Vein endothelial cell (primary cell): ENCODE measurements around the gene SLC16A9. TPM values are rescaled to one million over a fixed set of nuclear protein-coding genes. Genes with fewer than 3 reads are reported as not detected.

Experiments used
- total RNA-seq: library from RNA; depleted of rRNA; stranded (reverse); fragments of >200 nt; gene quantifications from 2 replicates; pipeline ENCODE4 v1.2.3, GENCODE V29; 2012

Gene SLC16A9
- total RNA-seq, result under 0.01 and 0.67 TPM in 2 replicates

GRCh38 chr10:59709395-59710125 lies at the start of gene SLC16A9:
TSS of gene SLC16A9 (minus strand) at chr10:59709850. CDS start at chr10:59684291, 25,559 bp downstream.

GRCh38 chr10:59753267-59753666 lies 43.6 kb upstream of the SLC16A9 start, which contains the start of gene MRLN:
TSS of gene MRLN (minus strand) at chr10:59753455.

Other genes starting within 250 kb of the SLC16A9 start
- not detected in 2 replicates for gene MRLN, start 43.6 kb upstream of the SLC16A9 start, total RNA-seq
- gene CCDC6, start 196.7 kb upstream of the SLC16A9 start, total RNA-seq, result 28.1 and 36.4 TPM in 2 replicates